ENCODE results near the gene MXD3. TPM values are rescaled to one million over a fixed set of nuclear protein-coding genes. Genes with fewer than 3 reads are reported as not detected.

MXD3 gene
- total and polyA plus RNA-seq, 2 donors (not counting 1 experiment from before 2014, with no cell fraction given), result 1.8 to 6.6 TPM

- Histone ChIP-seq H3K27ac (ENCODE audit: insufficient read depth, low read length) (no peak overlapping the region), H2AFZ (ENCODE audit: low read length) (no peak overlapping the region), H3K4me2 (ENCODE audit: extremely low read depth, insufficient read depth, low read length) (no peak overlapping the region), H3K9ac (ENCODE audit: insufficient read depth, low read length) (no peak overlapping the region), H3K4me1 (ENCODE audit: control insufficient read depth, extremely low read depth, insufficient read depth, low read length) (peaks cover 3% of the 10 kb centered on the region), H4K20me1 (ENCODE audit: control insufficient read depth, extremely low read depth, insufficient read depth, low read length) (no peaks in the 10 kb centered on the region), H3K4me3 (replicated peaks in 1 of 4; ENCODE audit: control extremely low read depth in 1 of 4, insufficient read depth in 1 of 4, low read depth in 3 of 4, low read length in 4 of 4) (no peak overlapping the region), H3K9me3 (ENCODE audit: control insufficient read depth, insufficient read depth, low read depth, low read length) (no peaks in the 10 kb centered on the region), H3K36me3 (ENCODE audit: control insufficient read depth, insufficient read depth, low read length) (no peaks in the 10 kb centered on the region), H3K79me2 (ENCODE audit: control insufficient read depth, insufficient read depth, low read length) (no peaks in the 10 kb centered on the region), H3K27me3 (ENCODE audit: control insufficient read depth, insufficient read depth, low read length) (no peaks in the 10 kb centered on the region)
- TF ChIP-seq CTCF (conservative IDR thresholded peaks at IDR 0.05 in 1 of 2, IDR thresholded peaks at IDR 0.05 in 1 of 2; ENCODE audit: low read depth in 1 of 2, low read length in 2 of 2), result no peak
- TF ChIP-seq EZH2 (IDR thresholded peaks at IDR 0.05; ENCODE audit: low read length, missing control alignments), result no peak
- DNase-seq (ENCODE audit: low read depth in 2 of 2), result no peak
These were observed 9.2 kb upstream of the MXD3 start for GRCh38 chr5:177320879-177321278.

- Histone ChIP-seq H3K4me1 (ENCODE audit: control insufficient read depth, extremely low read depth, insufficient read depth, low read length) (no peaks in the 10 kb centered on the region), H3K4me2 (ENCODE audit: extremely low read depth, insufficient read depth, low read length) (no peak overlapping the region), H3K27ac (ENCODE audit: insufficient read depth, low read length) (no peak overlapping the region), H2AFZ (ENCODE audit: low read length) (no peak overlapping the region), H3K79me2 (ENCODE audit: control insufficient read depth, insufficient read depth, low read length) (no peaks in the 10 kb centered on the region), H3K4me3 (replicated peaks in 1 of 4; ENCODE audit: control extremely low read depth in 1 of 4, insufficient read depth in 1 of 4, low read depth in 3 of 4, low read length in 4 of 4) (no peak overlapping the region), H4K20me1 (ENCODE audit: control insufficient read depth, extremely low read depth, insufficient read depth, low read length) (no peaks in the 10 kb centered on the region), H3K27me3 (ENCODE audit: control insufficient read depth, insufficient read depth, low read length) (no peaks in the 10 kb centered on the region), H3K36me3 (ENCODE audit: control insufficient read depth, insufficient read depth, low read length) (no peaks in the 10 kb centered on the region), H3K9me3 (ENCODE audit: control insufficient read depth, insufficient read depth, low read depth, low read length) (no peaks in the 10 kb centered on the region), H3K9ac (ENCODE audit: insufficient read depth, low read length) (no peak overlapping the region)
- no peak for DNase-seq (ENCODE audit: low read depth in 2 of 2)
- TF ChIP-seq CTCF (conservative IDR thresholded peaks at IDR 0.05 in 1 of 2, IDR thresholded peaks at IDR 0.05 in 1 of 2; ENCODE audit: low read depth in 1 of 2, low read length in 2 of 2) (no peak), EZH2 (IDR thresholded peaks at IDR 0.05; ENCODE audit: low read length, missing control alignments) (no peak)
These were observed 8.4 kb upstream of the MXD3 start for GRCh38 chr5:177319913-177320588.

GRCh38 chr5:177317959-177318377 is 6.3 kb upstream of the MXD3 start:
- H3K9ac ChIP-seq (ENCODE audit: insufficient read depth, low read length), result no peak overlapping the region
- TF ChIP-seq CTCF (conservative IDR thresholded peaks at IDR 0.05 in 1 of 2, IDR thresholded peaks at IDR 0.05 in 1 of 2; ENCODE audit: low read depth in 1 of 2, low read length in 2 of 2) (peak; percentile 90 to 94), EZH2 (IDR thresholded peaks at IDR 0.05; ENCODE audit: low read length, missing control alignments) (no peak)
- peaks cover 1% of the 10 kb centered on the region for H3K4me1 ChIP-seq (ENCODE audit: control insufficient read depth, extremely low read depth, insufficient read depth, low read length)
- H3K4me2 ChIP-seq (ENCODE audit: extremely low read depth, insufficient read depth, low read length), result no peak overlapping the region
- DNase-seq (ENCODE audit: low read depth in 2 of 2), result peak; percentile 68 to 85
- no peak overlapping the region for H3K27ac ChIP-seq (ENCODE audit: insufficient read depth, low read length)
- H3K27me3 ChIP-seq (ENCODE audit: control insufficient read depth, insufficient read depth, low read length), result no peaks in the 10 kb centered on the region
- no peaks in the 10 kb centered on the region for H3K79me2 ChIP-seq (ENCODE audit: control insufficient read depth, insufficient read depth, low read length)
- no peaks in the 10 kb centered on the region for H4K20me1 ChIP-seq (ENCODE audit: control insufficient read depth, extremely low read depth, insufficient read depth, low read length)
- no peaks in the 10 kb centered on the region for H3K9me3 ChIP-seq (ENCODE audit: control insufficient read depth, insufficient read depth, low read depth, low read length)
- no peak overlapping the region for H3K4me3 ChIP-seq (replicated peaks in 1 of 4; ENCODE audit: control extremely low read depth in 1 of 4, insufficient read depth in 1 of 4, low read depth in 3 of 4, low read length in 4 of 4)
- H3K36me3 ChIP-seq (ENCODE audit: control insufficient read depth, insufficient read depth, low read length), result no peaks in the 10 kb centered on the region
- no peak overlapping the region for H2AFZ ChIP-seq (ENCODE audit: low read length)
